NB4 (cell line): ENCODE results near the gene PCGF3.
"Not testable (repeated sequence)": the region's sequence is repeated elsewhere in the genome, so short reads cannot be mapped to it uniquely, and the experiment has no call there.

Experiments used
- DNase-seq: peaks from one replicate; pipeline ENCODE4 v3.0.0; 2010; ENCODE audit warnings: low read depth
- H3K4me3 ChIP-seq: one replicate; pipeline ENCODE4 v1.5.1; 2011; ENCODE audit warnings: mild to moderate bottlenecking, low read depth, low read length, moderate library complexity
- CTCF ChIP-seq: IDR thresholded peaks from one replicate; pipeline ENCODE4 v1.5.1; 2012; ENCODE audit warnings: low read depth, low read length
- MAX ChIP-seq: IDR thresholded peaks from 2 replicates; pipeline ENCODE4 v1.6.1; 2011; ENCODE audit warnings: low read depth, low read length
- MYC ChIP-seq: IDR thresholded peaks from 2 replicates; pipeline ENCODE4 v1.6.1; 2011; ENCODE audit warnings: low read depth, low read length
- POLR2A ChIP-seq: IDR thresholded peaks from 2 replicates; pipeline ENCODE4 v1.6.1; 2011; ENCODE audit warnings: mild to moderate bottlenecking; ENCODE audit not compliant: insufficient read length; ENCODE audit errors: extremely low read depth

Gene PCGF3

GRCh38 chr4:776743-777441 lies 71.3 kb downstream of the PCGF3 start:
- no peak overlapping the region for H3K4me3 ChIP-seq
- TF ChIP-seq MYC (no peak), POLR2A (no peak), CTCF (no peak), MAX (no peak)
- no peak for DNase-seq

GRCh38 chr4:777520-778262 lies 72.1 kb downstream of the PCGF3 start:
- TF ChIP-seq CTCF, result no peak
- no peak for TF ChIP-seq MYC
- TF ChIP-seq POLR2A, result no peak
- TF ChIP-seq MAX, result no peak
- H3K4me3 ChIP-seq, result no peak overlapping the region
- DNase-seq, result no peak

- TF ChIP-seq POLR2A (no peak), CTCF (no peak)
- H3K4me3 ChIP-seq, result peak overlapping the region; percentile 92
- no peak for DNase-seq
Measured at GRCh38 chr4:779555-779954, 73.9 kb downstream of the PCGF3 start.

GRCh38 chr4:780255-780654 lies 74.6 kb downstream of the PCGF3 start:
- DNase-seq, result not testable (repeated sequence)
- H3K4me3 ChIP-seq, result peak overlapping the region; percentile 92

GRCh38 chr4:780716-781492 lies 75.3 kb downstream of the PCGF3 start:
- TF ChIP-seq MAX (no peak), POLR2A (no peak), MYC (no peak), CTCF (no peak)
- DNase-seq, result peak; percentile 35
- peak overlapping the region; percentile 92 for H3K4me3 ChIP-seq

GRCh38 chr4:781493-782216 lies 76.0 kb downstream of the PCGF3 start:
- TF ChIP-seq MYC, result no peak; the same call in none of the 2 replicates
- TF ChIP-seq CTCF, result no peak
- peak; percentile 93 for TF ChIP-seq POLR2A
- TF ChIP-seq MAX, result peak; percentile 96
- DNase-seq, result peak; percentile 100
- H3K4me3 ChIP-seq, result peak overlapping the region; percentile 92
